ENCODE data around the gene COL4A2. TPM values are rescaled to one million over a fixed set of nuclear protein-coding genes. Genes with fewer than 3 reads are reported as not detected.

COL4A2 gene
- polyA plus RNA-seq, 1 donor (not counting 4 experiments of a cell fraction or from before 2014, with no cell fraction given), result 30.7 TPM

- H3K27ac ChIP-seq (ENCODE audit: control insufficient read depth, insufficient read depth, low read length), result no peak overlapping the region
- dilution Hi-C loops (cut with MboI; ENCODE audit: extremely low pct_ligation_motif_present, low sequenced_read_pairs), result no loop called here
- H3K4me2 ChIP-seq (ENCODE audit: control insufficient read depth, extremely low read depth, insufficient read depth, low read depth, low read length), result no peak overlapping the region
- H4K20me1 ChIP-seq (ENCODE audit: control insufficient read depth, extremely low read depth, insufficient read depth, low read length), result no peaks in the 10 kb centered on the region
- FAIRE-seq (no peak), DNase-seq (ENCODE audit: low read depth, low spot score) (no peak)
- no peak overlapping the region for H3K4me3 ChIP-seq (ENCODE audit: control insufficient read depth in 2 of 3, extremely low read depth in 1 of 3, insufficient read depth in 2 of 3, low read depth in 1 of 3, low read length in 3 of 3)
- no peak overlapping the region for H2AFZ ChIP-seq (ENCODE audit: control insufficient read depth, low read length)
- H3K79me2 ChIP-seq (ENCODE audit: control insufficient read depth, insufficient read depth, low read length), result no peaks in the 10 kb centered on the region
- H3K9me3 ChIP-seq (ENCODE audit: control insufficient read depth, low read depth, low read length), result no peaks in the 10 kb centered on the region
- H3K4me1 ChIP-seq (ENCODE audit: control insufficient read depth, extremely low read depth, insufficient read depth, low read length), result peaks cover 6% of the 10 kb centered on the region
- no peak for TF ChIP-seq EZH2 (IDR thresholded peaks at IDR 0.05; ENCODE audit: low read length)
- TF ChIP-seq CTCF (optimal IDR thresholded peaks at IDR 0.05 in 1 of 3, IDR thresholded peaks at IDR 0.05 in 1 of 3, conservative IDR thresholded peaks at IDR 0.05 in 1 of 3; ENCODE audit: extremely low read depth in 1 of 3, insufficient read depth in 2 of 3, low read length in 3 of 3), result no peak
- no peak overlapping the region for H3K9ac ChIP-seq (ENCODE audit: control insufficient read depth, extremely low read depth, insufficient read depth, low read length)
- H3K9me1 ChIP-seq (ENCODE audit: control insufficient read depth, extremely low read depth, insufficient read depth, low read length), result no peaks in the 10 kb centered on the region
- no peaks in the 10 kb centered on the region for H3K27me3 ChIP-seq (ENCODE audit: control insufficient read depth, extremely low read depth, insufficient read depth, low read length)
- no peaks in the 10 kb centered on the region for H3K36me3 ChIP-seq (ENCODE audit: control insufficient read depth in 2 of 2, extremely low read depth in 1 of 2, insufficient read depth in 2 of 2, low read length in 2 of 2)
Observed at GRCh38 chr13:110400786-110401533, 93.9 kb downstream of the COL4A2 start.

- Histone ChIP-seq H3K4me1 (ENCODE audit: control insufficient read depth, extremely low read depth, insufficient read depth, low read length) (peaks cover 6% of the 10 kb centered on the region), H3K4me2 (ENCODE audit: control insufficient read depth, extremely low read depth, insufficient read depth, low read depth, low read length) (no peak overlapping the region), H3K36me3 (ENCODE audit: control insufficient read depth in 2 of 2, extremely low read depth in 1 of 2, insufficient read depth in 2 of 2, low read length in 2 of 2) (no peaks in the 10 kb centered on the region), H4K20me1 (ENCODE audit: control insufficient read depth, extremely low read depth, insufficient read depth, low read length) (no peaks in the 10 kb centered on the region), H3K79me2 (ENCODE audit: control insufficient read depth, insufficient read depth, low read length) (no peaks in the 10 kb centered on the region), H3K27me3 (ENCODE audit: control insufficient read depth, extremely low read depth, insufficient read depth, low read length) (no peaks in the 10 kb centered on the region), H3K9me1 (ENCODE audit: control insufficient read depth, extremely low read depth, insufficient read depth, low read length) (no peaks in the 10 kb centered on the region), H3K9ac (ENCODE audit: control insufficient read depth, extremely low read depth, insufficient read depth, low read length) (no peak overlapping the region), H3K9me3 (ENCODE audit: control insufficient read depth, low read depth, low read length) (no peaks in the 10 kb centered on the region), H3K4me3 (ENCODE audit: control insufficient read depth in 2 of 3, extremely low read depth in 1 of 3, insufficient read depth in 2 of 3, low read depth in 1 of 3, low read length in 3 of 3) (no peak overlapping the region), H2AFZ (ENCODE audit: control insufficient read depth, low read length) (no peak overlapping the region), H3K27ac (ENCODE audit: control insufficient read depth, insufficient read depth, low read length) (no peak overlapping the region)
- no peak for FAIRE-seq
- no peak for TF ChIP-seq CTCF (optimal IDR thresholded peaks at IDR 0.05 in 1 of 3, IDR thresholded peaks at IDR 0.05 in 1 of 3, conservative IDR thresholded peaks at IDR 0.05 in 1 of 3; ENCODE audit: extremely low read depth in 1 of 3, insufficient read depth in 2 of 3, low read length in 3 of 3)
- TF ChIP-seq EZH2 (IDR thresholded peaks at IDR 0.05; ENCODE audit: low read length), result no peak
- dilution Hi-C loops (cut with MboI; ENCODE audit: extremely low pct_ligation_motif_present, low sequenced_read_pairs), result no loop called here
- DNase-seq (ENCODE audit: low read depth, low spot score), result no peak
Observed at GRCh38 chr13:110402299-110403069, 95.4 kb downstream of the COL4A2 start.

All from keratinocyte (primary cell).